CD4-positive, alpha-beta T cell treated with Interferon gamma for 1 hour (primary cell): ENCODE results near the gene HSPA1A.

Experiments
- DNase-seq: peaks from one replicate; pipeline ENCODE4 v3.0.0-alpha.2; 2020

Gene HSPA1A

DNA sequence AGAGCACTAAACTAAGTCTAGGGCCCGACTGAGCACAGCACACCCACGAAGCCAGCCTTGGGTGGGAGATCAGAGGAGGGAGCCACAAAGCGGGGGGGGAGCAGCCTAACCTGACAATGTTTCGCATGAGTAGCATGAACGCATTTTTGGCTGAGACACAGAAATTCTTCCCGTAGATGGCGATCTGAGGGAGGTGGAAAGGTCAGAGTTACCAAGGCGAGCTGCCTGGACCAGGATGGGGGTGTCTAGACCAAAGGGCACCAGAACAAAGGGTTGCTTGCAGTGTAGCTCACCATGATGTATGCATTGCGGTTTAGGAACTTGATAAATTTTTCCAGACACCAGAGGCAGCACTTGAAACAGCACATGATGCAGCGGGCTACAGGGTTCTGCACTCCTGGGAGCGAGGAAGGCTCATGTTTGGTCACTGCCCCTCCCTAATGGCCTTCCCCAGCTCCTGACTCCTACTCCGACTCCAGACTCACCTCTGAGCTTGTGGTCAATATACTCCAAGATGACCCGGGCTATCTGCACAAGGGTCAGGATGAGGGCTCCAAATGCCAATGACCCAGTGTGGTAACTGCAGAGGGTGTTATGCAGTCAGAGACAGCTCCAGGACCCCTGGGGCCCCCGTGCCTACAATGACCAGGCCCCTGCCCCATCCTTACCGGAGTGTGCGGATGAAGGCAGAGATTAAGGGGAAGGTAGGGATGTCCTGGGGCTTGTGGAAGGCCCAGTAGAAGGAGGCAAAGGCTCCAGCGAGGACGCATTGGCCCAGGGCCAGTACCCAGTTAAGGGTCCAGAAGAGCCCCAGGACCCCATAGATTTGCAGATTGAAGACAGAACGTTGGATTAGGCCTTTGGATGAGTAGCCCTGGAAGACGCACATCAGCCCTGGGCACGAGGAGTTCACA lies 50.1 kb downstream of the HSPA1A start:
- DNase-seq = no peak
